Activated naive CD8-positive, alpha-beta T cell treated with anti-CD3 and anti-CD28 coated beads for 36 hours (primary cell): ENCODE data around the gene LYRM7. TPM values are rescaled to one million over a fixed set of nuclear protein-coding genes. Genes with fewer than 3 reads are reported as not detected.
"Not testable (repeated sequence)": the region's sequence is repeated elsewhere in the genome, so short reads cannot be mapped to it uniquely, and the experiment has no call there.

Experiments used
- DNase-seq: peaks from one replicate; pipeline ENCODE4 v3.0.0; 2021
- H3K27ac Mint-ChIP-seq: one replicate; pipeline ENCODE4 v1.8.0; 2022; ENCODE audit warnings: mild to moderate bottlenecking, moderate library complexity, mixed read lengths
- H3K27me3 Mint-ChIP-seq: one replicate; pipeline ENCODE4 v1.8.0; 2022; ENCODE audit warnings: mild to moderate bottlenecking, mixed read lengths
- H3K36me3 Mint-ChIP-seq: one replicate; pipeline ENCODE4 v1.8.0; 2021; ENCODE audit warnings: mild to moderate bottlenecking, mixed read lengths
- H3K4me1 Mint-ChIP-seq: one replicate; pipeline ENCODE4 v1.8.0; 2021; ENCODE audit warnings: mixed read lengths
- H3K4me3 Mint-ChIP-seq: one replicate; pipeline ENCODE4 v1.8.0; 2022; ENCODE audit warnings: mild to moderate bottlenecking, moderate library complexity, mixed read lengths
- H3K9me3 Mint-ChIP-seq: one replicate; pipeline ENCODE4 v1.8.0; 2022; ENCODE audit warnings: mixed read lengths
- total RNA-seq, 2 experiments: library from RNA; stranded (reverse); gene quantifications; one replicate each; pipeline ENCODE4 v1.2.3, GENCODE V29; 2021

The LYRM7 gene
- total RNA-seq: 10 to 100 TPM; 26.2 to 28.5 TPM

DNA sequence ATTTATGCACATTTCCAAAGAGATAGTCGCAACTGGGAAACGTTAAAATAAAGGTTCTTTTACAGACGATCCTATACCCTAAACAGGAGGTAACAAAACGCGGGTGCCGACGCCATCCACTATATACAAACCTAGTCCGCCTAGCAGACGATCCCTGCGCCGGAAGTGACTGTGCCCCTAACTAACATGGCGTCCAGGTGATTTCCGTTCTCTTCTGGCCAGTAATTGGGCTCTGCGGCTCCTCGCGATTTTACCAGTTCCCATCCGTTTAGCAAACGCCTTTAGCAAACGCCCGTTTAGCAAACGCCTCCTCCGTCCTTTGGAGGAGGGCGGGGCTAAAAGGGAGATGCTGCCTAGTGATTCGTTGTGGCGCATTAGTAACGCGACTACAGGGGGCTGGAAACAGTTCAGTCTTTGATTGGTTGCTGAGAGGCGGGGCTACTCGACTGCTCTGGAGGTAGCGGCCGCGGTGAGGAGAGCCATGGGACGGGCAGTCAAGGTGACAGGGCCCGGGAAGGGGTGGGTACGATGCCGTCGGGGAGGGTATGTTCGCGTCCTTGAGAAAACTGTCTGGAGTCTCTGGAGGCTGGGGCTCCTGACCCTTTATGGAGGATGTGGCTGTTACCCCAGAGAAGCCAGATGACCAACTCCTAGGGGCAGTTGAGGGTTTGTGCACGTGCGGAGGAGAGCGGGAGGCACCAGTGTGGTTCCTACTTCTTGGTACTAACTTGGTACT lies at the start of gene LYRM7:
Gene LYRM7, plus strand, starts transcription at position 405 of the 736 bp plus-strand sequence. Its CDS starts 77 bp downstream, at position 482.
- peaks cover 16% of the 10 kb centered on the region for H3K36me3 Mint-ChIP-seq
- no peaks in the 10 kb centered on the region for H3K9me3 Mint-ChIP-seq
- peak within 1 kb of the TSS; percentile 95 for H3K27ac Mint-ChIP-seq
- peaks cover 30% of the 10 kb centered on the region for H3K4me1 Mint-ChIP-seq
- DNase-seq: peak; percentile 95
- peak within 1 kb of the TSS; percentile 99 for H3K4me3 Mint-ChIP-seq
- H3K27me3 Mint-ChIP-seq: no peaks in the 10 kb centered on the region

- not testable (repeated sequence) for H3K4me1 Mint-ChIP-seq, DNase-seq, H3K27me3 Mint-ChIP-seq, H3K4me3 Mint-ChIP-seq, H3K27ac Mint-ChIP-seq
- Mint-ChIP-seq H3K36me3 (peaks cover 11% of the 10 kb centered on the region), H3K9me3 (peaks cover 16% of the 10 kb centered on the region)
These were observed 43.5 kb upstream of the LYRM7 start for GRCh38 chr5:131127244-131127643.

- Mint-ChIP-seq H3K36me3 (peaks cover 8% of the 10 kb centered on the region), H3K27me3 (no peaks in the 10 kb centered on the region), H3K9me3 (peaks cover 12% of the 10 kb centered on the region), H3K27ac (no peak overlapping the region), H3K4me3 (no peak overlapping the region), H3K4me1 (no peaks in the 10 kb centered on the region)
- DNase-seq: no peak
These were observed 41.4 kb upstream of the LYRM7 start for GRCh38 chr5:131129306-131129705.

DNA sequence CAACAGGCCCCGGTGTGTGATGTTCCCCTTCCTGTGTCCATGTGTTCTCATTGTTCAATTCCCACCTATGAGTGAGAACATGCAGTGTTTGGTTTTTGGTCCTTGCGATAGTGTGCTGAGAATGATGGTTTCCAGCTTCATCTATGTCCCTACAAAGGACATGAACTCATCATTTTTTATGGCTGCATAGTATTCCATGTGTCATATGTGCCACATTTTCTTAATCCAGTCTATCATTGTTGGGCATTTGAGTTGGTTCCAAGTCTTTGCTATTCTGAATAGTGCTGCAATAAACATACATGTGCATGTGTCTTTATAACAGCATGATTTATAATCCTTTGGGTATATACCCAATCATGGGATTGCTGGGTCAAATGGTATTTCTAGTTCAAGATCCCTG lies 37.7 kb upstream of the LYRM7 start:
- H3K4me3 Mint-ChIP-seq, H3K27ac Mint-ChIP-seq, H3K27me3 Mint-ChIP-seq, DNase-seq, H3K4me1 Mint-ChIP-seq: not testable (repeated sequence)
- Mint-ChIP-seq H3K9me3 (peaks cover 13% of the 10 kb centered on the region), H3K36me3 (peaks cover 11% of the 10 kb centered on the region)

GRCh38 chr5:131138406-131138805 lies 32.3 kb upstream of the LYRM7 start:
- not testable (repeated sequence) for H3K4me3 Mint-ChIP-seq, H3K27me3 Mint-ChIP-seq, DNase-seq, H3K27ac Mint-ChIP-seq, H3K4me1 Mint-ChIP-seq
- peaks cover 12% of the 10 kb centered on the region for H3K9me3 Mint-ChIP-seq
- peaks cover 11% of the 10 kb centered on the region for H3K36me3 Mint-ChIP-seq

DNA sequence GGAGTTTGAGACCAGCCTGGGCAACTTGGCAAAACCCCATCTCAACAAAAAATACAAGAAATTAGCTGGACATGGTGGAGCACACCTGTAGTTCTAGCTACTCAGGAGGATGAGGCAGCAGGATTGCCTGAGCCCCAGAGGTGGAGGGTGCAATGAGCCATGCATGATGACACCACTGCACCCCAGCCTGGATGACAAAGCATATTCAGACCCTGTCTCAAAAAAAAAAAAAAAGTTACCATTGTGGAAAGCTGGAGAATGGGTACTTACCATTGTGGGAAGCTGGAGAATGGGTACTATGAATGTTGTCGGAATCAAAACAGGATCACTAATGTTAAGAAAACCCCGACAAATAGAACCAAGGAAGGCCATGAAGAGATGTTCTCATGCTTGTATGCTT lies 31.4 kb upstream of the LYRM7 start:
- Mint-ChIP-seq H3K36me3 (peaks cover 11% of the 10 kb centered on the region), H3K4me1 (no peaks in the 10 kb centered on the region), H3K4me3 (no peak overlapping the region), H3K27me3 (no peaks in the 10 kb centered on the region), H3K9me3 (peaks cover 12% of the 10 kb centered on the region), H3K27ac (no peak overlapping the region)
- no peak for DNase-seq

DNA sequence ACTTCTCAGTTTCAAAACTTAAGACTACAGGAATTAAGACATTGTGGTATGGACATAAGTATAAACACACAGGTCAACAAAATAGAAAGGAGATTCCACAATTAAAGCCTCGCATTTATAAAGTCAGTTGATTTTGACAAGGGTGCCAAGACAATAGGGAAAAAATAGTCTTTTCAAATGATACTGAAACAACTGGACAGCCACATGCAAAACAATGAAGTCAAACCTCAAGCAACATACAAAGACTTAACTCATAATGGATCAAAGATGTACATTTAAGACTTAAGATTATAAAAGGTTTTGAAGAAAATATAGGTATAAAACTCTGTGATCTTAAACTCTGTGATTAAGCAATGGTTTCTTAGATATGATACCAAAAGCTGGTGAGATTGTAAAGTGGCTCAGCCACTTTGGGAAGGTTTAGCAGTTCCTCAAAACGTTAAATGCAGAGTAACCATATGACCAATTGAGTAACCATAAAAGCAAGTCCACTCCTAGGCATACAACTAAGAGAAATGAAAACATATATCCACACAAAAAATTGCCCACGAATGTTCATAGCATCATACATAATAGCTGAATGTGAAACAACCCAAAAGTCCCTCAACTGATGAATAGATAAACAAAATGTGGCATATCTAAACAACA lies 27.6 kb upstream of the LYRM7 start:
- H3K9me3 Mint-ChIP-seq: no peaks in the 10 kb centered on the region
- H3K27ac Mint-ChIP-seq: no peak overlapping the region
- H3K36me3 Mint-ChIP-seq: no peaks in the 10 kb centered on the region
- H3K4me3 Mint-ChIP-seq: no peak overlapping the region
- DNase-seq: no peak
- no peaks in the 10 kb centered on the region for H3K4me1 Mint-ChIP-seq
- H3K27me3 Mint-ChIP-seq: no peaks in the 10 kb centered on the region

DNA sequence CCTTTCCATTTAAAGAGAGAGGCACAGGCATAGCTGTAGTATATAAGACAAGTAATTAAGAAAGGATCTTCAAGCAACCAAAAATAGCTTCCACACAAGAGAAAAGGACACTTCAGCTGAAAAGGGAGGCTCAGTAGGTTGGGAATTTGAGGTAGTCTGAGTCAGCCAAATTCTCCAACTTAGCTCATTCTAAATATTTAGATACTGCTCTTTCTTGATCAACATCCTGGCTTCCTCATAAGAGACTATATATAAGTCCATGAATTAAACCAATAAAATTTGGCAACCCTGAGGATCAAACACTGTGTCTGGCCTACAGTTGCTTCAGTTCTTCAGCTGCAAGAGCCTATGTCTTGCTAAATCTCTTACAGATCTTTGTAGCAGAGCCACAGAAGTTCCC lies 23.5 kb upstream of the LYRM7 start:
- no peak overlapping the region for H3K27ac Mint-ChIP-seq
- no peaks in the 10 kb centered on the region for H3K36me3 Mint-ChIP-seq
- H3K4me1 Mint-ChIP-seq: peaks cover 4% of the 10 kb centered on the region
- H3K27me3 Mint-ChIP-seq: no peaks in the 10 kb centered on the region
- DNase-seq: no peak
- no peaks in the 10 kb centered on the region for H3K9me3 Mint-ChIP-seq
- H3K4me3 Mint-ChIP-seq: no peak overlapping the region

- Mint-ChIP-seq H3K9me3 (no peaks in the 10 kb centered on the region), H3K4me1 (peaks cover 4% of the 10 kb centered on the region), H3K4me3 (no peak overlapping the region), H3K27me3 (no peaks in the 10 kb centered on the region), H3K36me3 (no peaks in the 10 kb centered on the region), H3K27ac (no peak overlapping the region)
- DNase-seq: no peak
These were observed 21.9 kb upstream of the LYRM7 start for GRCh38 chr5:131148835-131149234.

DNA sequence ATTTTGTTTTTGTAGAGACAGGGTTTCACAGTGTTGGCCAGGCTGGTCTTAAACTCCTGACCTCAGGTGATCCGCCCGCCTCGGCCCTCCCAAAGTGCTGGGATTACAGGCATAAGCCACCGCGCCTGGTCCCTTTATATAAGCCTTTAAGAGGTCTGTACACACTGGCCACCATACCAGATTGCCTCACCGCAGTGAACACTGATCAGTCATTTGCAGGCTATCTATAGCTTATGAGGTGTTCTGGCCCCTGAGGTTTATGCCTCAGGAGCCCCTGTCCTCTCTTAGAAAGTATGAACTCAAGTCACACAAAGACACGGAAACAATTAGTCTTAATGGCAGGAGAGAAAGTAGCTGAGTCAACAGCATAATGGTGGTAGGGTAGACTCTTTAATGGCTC lies 20.3 kb upstream of the LYRM7 start:
- DNase-seq: no peak
- H3K27ac Mint-ChIP-seq: no peak overlapping the region
- H3K9me3 Mint-ChIP-seq: no peaks in the 10 kb centered on the region
- H3K4me1 Mint-ChIP-seq: peaks cover 4% of the 10 kb centered on the region
- H3K36me3 Mint-ChIP-seq: no peaks in the 10 kb centered on the region
- no peak overlapping the region for H3K4me3 Mint-ChIP-seq
- no peaks in the 10 kb centered on the region for H3K27me3 Mint-ChIP-seq

GRCh38 chr5:131151216-131151615 lies 19.5 kb upstream of the LYRM7 start:
- Mint-ChIP-seq H3K4me3 (no peak overlapping the region), H3K9me3 (no peaks in the 10 kb centered on the region), H3K27ac (no peak overlapping the region), H3K4me1 (peaks cover 5% of the 10 kb centered on the region), H3K36me3 (peaks cover 3% of the 10 kb centered on the region), H3K27me3 (no peaks in the 10 kb centered on the region)
- no peak for DNase-seq

- Mint-ChIP-seq H3K27ac (peak overlapping the region; percentile 7), H3K27me3 (no peaks in the 10 kb centered on the region), H3K4me1 (peaks cover 22% of the 10 kb centered on the region), H3K9me3 (peaks cover 1% of the 10 kb centered on the region), H3K36me3 (peaks cover 49% of the 10 kb centered on the region), H3K4me3 (no peak overlapping the region)
- no peak for DNase-seq
These were observed 14.4 kb upstream of the LYRM7 start for GRCh38 chr5:131156385-131156784.

- Mint-ChIP-seq H3K27ac (no peak overlapping the region), H3K4me1 (peaks cover 27% of the 10 kb centered on the region), H3K4me3 (no peak overlapping the region), H3K9me3 (peaks cover 1% of the 10 kb centered on the region), H3K36me3 (peaks cover 53% of the 10 kb centered on the region), H3K27me3 (no peaks in the 10 kb centered on the region)
- DNase-seq: no peak
These were observed 13.8 kb upstream of the LYRM7 start for GRCh38 chr5:131156957-131157356.

DNA sequence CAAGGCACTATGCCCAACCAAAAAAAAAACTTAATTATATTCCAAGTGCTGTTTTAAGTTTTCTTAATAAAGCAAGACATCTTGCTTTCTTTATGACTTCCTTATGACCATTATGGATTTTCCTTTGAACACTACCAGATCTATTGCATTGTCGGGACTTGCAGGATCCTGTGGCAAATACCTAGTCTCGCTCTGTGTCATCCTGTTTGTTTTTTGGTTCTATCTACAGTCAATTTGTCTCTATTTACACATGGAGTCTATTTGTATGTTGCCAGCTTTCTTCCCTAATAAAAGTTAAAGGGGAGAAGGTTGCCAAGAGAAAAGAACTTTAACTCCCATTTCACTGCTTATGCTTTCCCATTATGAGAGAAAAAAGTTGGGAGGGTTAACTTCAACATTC lies 10.6 kb upstream of the LYRM7 start:
- Mint-ChIP-seq H3K27ac (peak overlapping the region; percentile 66), H3K4me3 (peak overlapping the region; percentile 5), H3K4me1 (peaks cover 41% of the 10 kb centered on the region), H3K27me3 (no peaks in the 10 kb centered on the region), H3K9me3 (peaks cover 1% of the 10 kb centered on the region), H3K36me3 (peaks cover 75% of the 10 kb centered on the region)
- DNase-seq: no peak

DNA sequence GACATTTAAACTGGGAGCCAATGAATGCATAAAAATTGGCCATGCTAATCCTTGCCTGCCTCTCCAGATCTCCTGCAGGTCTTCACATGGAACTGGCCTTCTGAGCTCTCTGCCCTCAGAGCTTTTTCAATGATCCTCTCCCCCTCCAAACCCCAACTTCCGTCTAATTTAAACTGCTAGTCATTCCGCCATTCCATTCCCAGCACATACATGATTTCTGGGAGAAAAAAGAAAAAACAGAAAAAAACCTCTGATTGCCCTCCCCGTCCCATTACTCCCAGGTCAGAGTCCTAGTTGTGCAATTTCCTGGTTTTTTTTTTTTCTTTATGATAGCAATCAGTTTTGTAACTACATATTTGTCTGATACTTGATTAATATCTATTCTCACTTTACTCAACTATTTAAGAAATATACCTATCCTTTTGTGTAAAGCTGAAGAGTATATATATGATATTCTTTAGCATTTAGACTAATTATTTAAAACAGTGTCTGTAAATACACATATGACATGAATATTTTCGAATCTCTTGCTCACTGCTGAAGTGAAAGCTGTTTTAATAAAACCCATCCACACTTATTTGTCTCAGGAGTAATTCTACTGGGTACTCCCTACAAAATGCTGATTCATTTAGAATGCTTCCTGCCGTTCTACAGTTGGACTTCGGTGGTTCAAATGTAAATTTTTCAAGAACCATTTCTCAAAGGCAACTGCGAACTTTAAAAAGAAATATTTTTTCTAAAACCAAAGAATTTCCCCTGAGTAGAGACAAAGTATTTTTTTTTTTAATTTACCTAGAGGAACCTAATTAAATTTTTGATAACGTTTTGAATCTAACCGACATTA lies 7.2 kb upstream of the LYRM7 start:
- peak overlapping the region; percentile 97 for H3K27ac Mint-ChIP-seq
- no peaks in the 10 kb centered on the region for H3K9me3 Mint-ChIP-seq
- H3K27me3 Mint-ChIP-seq: no peaks in the 10 kb centered on the region
- DNase-seq: no peak
- peaks cover 45% of the 10 kb centered on the region for H3K4me1 Mint-ChIP-seq
- peak overlapping the region; percentile 89 for H3K4me3 Mint-ChIP-seq
- H3K36me3 Mint-ChIP-seq: peaks cover 52% of the 10 kb centered on the region
